Measurements from ENCODE around the gene KBTBD2. TPM values are rescaled to one million over a fixed set of nuclear protein-coding genes. Genes with fewer than 3 reads are reported as not detected.
"Not testable (repeated sequence)": the region's sequence is repeated elsewhere in the genome, so short reads cannot be mapped to it uniquely, and the experiment has no call there.

Gene KBTBD2
- polyA plus RNA-seq, 3 donors: 23.7 to 48.4 (median 33.9) TPM

- H3K4me3 Mint-ChIP-seq; H3K4me3 ChIP-seq (replicated peaks in 1 of 3; ENCODE audit: low read depth in 2 of 3, low read length in 3 of 3); H3K27me3 ChIP-seq (ENCODE audit: control insufficient read depth in 2 of 2, insufficient read depth in 2 of 2, low read length in 2 of 2); H2AFZ ChIP-seq (ENCODE audit: insufficient read depth, low read depth, low read length, poor library complexity, severe bottlenecking); H4K20me1 ChIP-seq (ENCODE audit: insufficient read depth, low read length); H3K9me3 Mint-ChIP-seq; H3K36me3 ChIP-seq (replicated peaks in 1 of 2; ENCODE audit: control insufficient read depth in 1 of 2, insufficient read depth in 2 of 2, low read length in 2 of 2); H3K4me2 ChIP-seq (replicated peaks; ENCODE audit: extremely low read depth, low read length, poor library complexity, severe bottlenecking); H3K4me1 Mint-ChIP-seq; H3K4me1 ChIP-seq (ENCODE audit: control insufficient read depth in 1 of 2, insufficient read depth in 2 of 2, low read length in 2 of 2); H3K79me2 ChIP-seq (ENCODE audit: insufficient read depth, low read length); H3K27ac ChIP-seq (ENCODE audit: low read depth in 1 of 2, low read length in 2 of 2); DNase-seq; H3K36me3 Mint-ChIP-seq; H3K27ac Mint-ChIP-seq; intact Hi-C loops (cut with micrococcal nuclease); H3K9ac ChIP-seq (ENCODE audit: insufficient read depth, low read length, poor library complexity, severe bottlenecking); H3K9me3 ChIP-seq (replicated peaks in 1 of 2; ENCODE audit: control insufficient read depth in 1 of 2, insufficient read depth in 1 of 2, low read length in 2 of 2); H3K27me3 Mint-ChIP-seq (ENCODE audit: low read depth in 3 of 3): not testable (repeated sequence)
- no CpG with 5 or more reads among the region's 3 CpGs for WGBS (ENCODE audit: insufficient coverage)
These were observed 62.4 kb downstream of the KBTBD2 start for GRCh38 chr7:32828996-32829752.

Other genes starting within 250 kb of the KBTBD2 start
- gene FKBP9, start 65.7 kb upstream of the KBTBD2 start, polyA plus RNA-seq: 1 to 10 TPM; 2.9 to 5.6 (median 4.2) TPM
- 10 to 100 TPM; 19.4 to 37.7 (median 29.5) TPM for gene NT5C3A, start 171.0 kb upstream of the KBTBD2 start, polyA plus RNA-seq
- gene RP9, start 217.6 kb upstream of the KBTBD2 start, polyA plus RNA-seq: 10 to 100 TPM in 1 of 3 donors, 1 to 10 TPM in 2; 6.5 to 12.7 (median 8.7) TPM
- 1 to 10 TPM; 4.9 to 7.5 (median 6.8) TPM for gene BBS9, start 237.8 kb upstream of the KBTBD2 start, polyA plus RNA-seq